Glomerular endothelial cell (primary cell): ENCODE results near the gene CEP164. TPM values are rescaled to one million over a fixed set of nuclear protein-coding genes. Genes with fewer than 3 reads are reported as not detected.

Experiments used
- DNase-seq: peaks from one replicate; pipeline ENCODE4 v3.0.0-alpha.2; 2011; ENCODE audit warnings: low read depth, low spot score; ENCODE audit errors: extremely low read depth
- total RNA-seq: library from RNA; depleted of rRNA; stranded (reverse); fragments of >200 nt; gene quantifications from 2 replicates; pipeline ENCODE4 v1.2.3, GENCODE V29; 2015

CEP164 gene
- 22.8 and 31.8 TPM in 2 replicates for total RNA-seq

GRCh38 chr11:117327567-117328374, at the start of gene CEP164:
Gene CEP164 (plus strand): TSS chr11:117327854. CDS start chr11:117338587, 10,733 bp downstream.
- DNase-seq: peak; percentile 75

- no peak for DNase-seq
Measured at GRCh38 chr11:117278347-117278746, 49.3 kb upstream of the CEP164 start.

- no peak for DNase-seq
Measured at GRCh38 chr11:117279711-117280376, 47.8 kb upstream of the CEP164 start.

DNA sequence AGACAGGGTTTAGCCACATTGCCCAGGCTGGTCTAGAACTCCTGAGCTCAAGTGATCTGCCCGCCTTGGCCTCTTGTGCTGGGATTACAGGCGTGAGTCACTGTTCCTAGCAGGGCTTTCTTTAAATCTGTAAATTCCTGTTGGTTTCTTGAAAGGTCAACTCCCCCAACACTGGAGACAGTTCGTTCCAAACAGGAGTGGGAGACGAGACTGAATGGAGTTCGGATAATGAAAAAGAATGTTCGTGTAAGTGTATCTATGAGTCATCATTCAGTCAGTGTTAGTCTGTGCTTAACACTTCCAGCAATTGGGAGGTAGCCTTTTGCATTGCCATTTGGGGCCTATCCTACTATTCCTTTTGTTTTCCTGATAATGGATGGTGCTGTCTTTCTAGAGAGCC, 46.5 kb upstream of the CEP164 start:
- DNase-seq: peak; percentile 77

- no peak for DNase-seq
Measured at GRCh38 chr11:117281869-117282268, 45.8 kb upstream of the CEP164 start.

- DNase-seq: no peak
Measured at GRCh38 chr11:117282956-117283355, 44.7 kb upstream of the CEP164 start.

DNA sequence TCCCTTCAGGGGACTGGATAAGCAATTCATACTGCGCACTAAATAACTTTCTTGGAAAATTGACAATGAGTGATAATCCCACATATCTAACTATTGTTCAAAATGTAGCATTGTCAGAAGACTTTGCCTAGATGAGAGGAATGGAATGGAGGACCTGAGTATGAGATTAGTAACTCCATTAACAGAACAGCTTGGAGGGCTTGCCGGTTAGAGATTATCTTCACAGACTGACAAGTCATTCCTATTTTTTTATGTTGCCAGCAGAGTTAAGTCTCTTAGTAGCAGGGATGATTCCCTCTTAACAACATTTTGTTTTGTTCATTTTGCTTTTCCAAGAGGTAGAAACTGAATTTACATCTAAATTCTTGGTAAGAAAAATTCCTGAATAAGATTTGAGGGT, 43.6 kb upstream of the CEP164 start:
- DNase-seq: no peak

- DNase-seq: no peak
Measured at GRCh38 chr11:117286588-117286987, 41.1 kb upstream of the CEP164 start.

GRCh38 chr11:117287668-117288067, 40.0 kb upstream of the CEP164 start:
- no peak for DNase-seq

DNA sequence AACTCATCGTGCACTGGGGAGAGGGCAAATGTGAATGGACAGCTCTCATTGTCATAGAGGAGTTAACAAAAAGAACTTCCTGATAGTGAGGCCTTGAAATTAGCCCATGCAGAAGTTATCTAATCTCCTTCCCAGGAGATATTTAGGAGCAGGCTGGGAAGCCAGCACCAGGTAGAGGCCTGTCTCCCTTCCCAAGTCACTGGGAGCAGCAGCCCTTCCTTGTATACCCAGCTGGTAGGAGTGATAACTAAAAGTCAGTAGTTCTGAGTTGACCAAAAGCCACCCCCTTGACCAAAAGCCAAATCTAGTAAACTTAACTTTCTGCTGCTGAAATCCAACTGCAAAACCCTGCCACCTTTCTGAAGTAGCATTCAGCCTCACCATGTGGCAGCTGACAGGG, 37.9 kb upstream of the CEP164 start:
- no peak for DNase-seq

- DNase-seq: no peak
Measured at GRCh38 chr11:117290809-117291396, 36.8 kb upstream of the CEP164 start, which contains the start of gene BACE1-AS. Gene BACE1-AS (plus strand): TSS chr11:117291346.

DNA sequence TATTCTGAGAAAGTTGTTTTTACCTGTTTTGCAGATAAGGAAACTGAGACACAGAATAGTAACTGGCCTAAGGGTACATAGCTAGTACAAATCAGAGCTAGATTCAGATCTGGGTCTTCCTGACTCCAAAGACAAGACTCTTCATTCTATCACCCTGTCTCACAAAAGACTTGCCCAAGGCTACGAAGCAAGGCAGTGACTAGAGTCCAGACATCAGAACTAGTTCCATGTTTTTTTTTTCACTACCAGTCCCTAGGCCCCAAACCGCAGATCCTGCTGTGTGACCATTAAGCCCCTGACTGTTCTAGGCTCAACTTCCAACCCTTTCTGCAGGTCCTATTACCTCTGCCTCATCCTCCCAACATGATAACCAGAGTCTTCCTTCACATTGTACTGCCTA, 35.0 kb upstream of the CEP164 start:
- DNase-seq: no peak

DNA sequence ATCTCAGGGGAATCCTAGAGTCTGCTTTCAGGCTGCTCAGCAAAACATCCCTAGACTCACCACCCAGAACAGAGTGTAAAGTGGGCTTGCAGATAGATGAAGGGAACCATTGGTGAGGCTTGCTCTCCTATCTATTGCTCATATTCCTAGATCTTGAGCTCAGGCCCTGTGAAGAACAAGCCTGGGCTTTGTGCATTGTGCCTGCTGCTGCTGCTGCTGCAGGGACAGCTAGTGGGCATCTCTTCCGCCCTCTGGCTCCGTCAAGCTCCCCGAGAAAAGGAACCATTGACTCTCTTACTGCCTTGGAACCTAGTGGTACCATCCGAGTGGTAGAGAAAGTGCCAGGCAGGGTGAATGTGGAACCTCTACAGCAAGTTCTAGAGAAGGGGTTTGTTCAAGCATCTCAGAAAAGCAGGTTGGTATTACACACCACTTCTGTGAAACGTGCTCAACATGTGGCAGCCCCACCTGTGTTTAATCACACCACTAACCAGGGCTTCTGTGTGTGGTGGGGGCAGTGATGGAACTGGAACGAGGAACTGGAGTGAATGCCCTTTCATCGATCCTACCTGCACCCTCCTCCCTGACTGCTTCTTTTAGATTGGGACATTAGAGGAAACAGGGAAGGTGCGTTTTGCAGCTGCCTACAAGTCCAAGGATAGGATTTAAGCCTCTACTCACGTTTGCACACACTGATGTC, 32.1 kb upstream of the CEP164 start:
- no peak for DNase-seq

DNA sequence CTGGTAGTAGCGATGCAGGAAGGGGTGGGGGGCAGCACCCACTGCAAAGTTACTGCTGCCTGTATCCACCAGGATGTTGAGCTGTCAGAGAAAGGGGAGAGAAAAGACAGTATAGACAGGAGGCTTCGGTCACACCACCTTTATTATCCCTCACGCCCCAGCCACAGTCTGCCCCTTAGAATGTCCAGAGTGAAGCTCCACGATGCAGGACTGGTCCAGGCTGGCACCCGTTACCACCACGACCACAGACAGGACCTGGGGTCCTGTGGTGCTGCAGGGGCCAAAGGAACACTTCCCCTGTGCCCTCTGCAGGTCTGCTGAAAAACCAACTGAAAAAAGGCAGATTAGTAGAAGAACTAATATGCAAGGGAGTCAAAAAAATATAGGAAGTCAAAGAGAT, 30.8 kb upstream of the CEP164 start:
- DNase-seq: no peak

DNA sequence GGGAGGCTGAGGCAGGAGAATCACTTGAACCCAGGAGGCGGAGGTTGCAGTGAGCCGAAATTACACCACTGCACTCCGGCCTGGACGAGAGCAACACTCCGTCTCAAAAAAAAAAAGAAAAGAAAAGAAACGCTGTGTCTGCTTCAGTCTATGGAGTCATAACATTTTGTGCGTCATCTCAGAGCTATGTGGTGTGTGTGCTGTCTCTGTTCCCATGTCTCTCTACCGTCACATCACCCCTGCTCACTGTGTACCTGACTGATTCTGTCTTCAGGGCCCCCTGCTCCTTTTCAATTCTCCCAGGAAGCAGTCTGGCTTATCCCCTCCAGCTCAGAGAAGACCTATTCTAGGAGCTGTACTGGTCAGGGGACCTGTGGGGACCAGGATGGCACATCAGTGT, 29.5 kb upstream of the CEP164 start:
- no peak for DNase-seq

- no peak for DNase-seq
Measured at GRCh38 chr11:117299351-117300282, 28.0 kb upstream of the CEP164 start.

DNA sequence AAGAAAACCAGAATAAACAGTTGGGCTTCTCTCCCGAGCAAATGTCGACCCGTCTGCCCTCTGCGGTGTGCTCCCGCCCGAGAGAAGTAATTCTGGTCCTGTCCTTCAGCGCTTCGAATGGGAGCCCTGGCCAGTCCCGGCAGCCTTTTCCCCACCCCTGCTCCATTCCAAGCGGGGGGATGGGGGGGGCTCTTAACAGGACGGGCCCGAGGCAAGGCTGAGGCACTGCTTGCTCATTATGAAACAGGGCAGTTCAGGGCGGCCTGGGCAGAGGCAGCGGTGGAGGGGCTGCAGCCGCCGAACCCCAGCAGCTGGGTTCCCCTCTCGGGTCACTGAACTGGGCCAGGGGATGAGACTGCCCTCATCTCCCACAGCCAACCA, 27.4 kb upstream of the CEP164 start:
- DNase-seq: no peak

GRCh38 chr11:117300773-117301172, 26.9 kb upstream of the CEP164 start:
- no peak for DNase-seq

GRCh38 chr11:117302228-117302627, 25.4 kb upstream of the CEP164 start:
- DNase-seq: no peak

GRCh38 chr11:117303101-117303500, 24.6 kb upstream of the CEP164 start:
- no peak for DNase-seq
